Kidney epithelial cell (primary cell): ENCODE measurements around the gene HELZ2. TPM values are rescaled to one million over a fixed set of nuclear protein-coding genes. Genes with fewer than 3 reads are reported as not detected.
"Not testable (repeated sequence)": the region's sequence is repeated elsewhere in the genome, so short reads cannot be mapped to it uniquely, and the experiment has no call there.

Experiments used
- DNase-seq: peaks from one replicate; pipeline ENCODE4 v3.0.0-alpha.2; 2010; ENCODE audit warnings: low read depth
- H3K27me3 ChIP-seq: 2 replicates; pipeline ENCODE4 v1.6.0; 2011; ENCODE audit warnings: low read length; ENCODE audit not compliant: control insufficient read depth, insufficient read depth
- H3K36me3 ChIP-seq: 2 replicates; pipeline ENCODE4 v1.5.1; 2011; ENCODE audit warnings: low read length; ENCODE audit not compliant: control insufficient read depth, insufficient read depth
- H3K4me3 ChIP-seq: 2 replicates; pipeline ENCODE4 v1.5.1; 2011; ENCODE audit warnings: low read depth, mild to moderate bottlenecking, control low read depth, low read length
- CTCF ChIP-seq: IDR thresholded peaks from 2 replicates; pipeline ENCODE4 v1.5.1; 2011; ENCODE audit warnings: mild to moderate bottlenecking, moderate library complexity, low read length, control low read depth, inconsistent platforms; ENCODE audit not compliant: insufficient read depth, poor library complexity, severe bottlenecking
- total RNA-seq: library from RNA; depleted of rRNA; stranded (reverse); fragments of >200 nt; gene quantifications from 2 replicates; pipeline ENCODE4 v1.2.3, GENCODE V29; 2015

The HELZ2 gene
- total RNA-seq, 1 donor from 2014 or later, result 69.2 TPM

GRCh38 chr20:63618291-63618980 is 44.4 kb upstream of the HELZ2 start:
- TF ChIP-seq CTCF, result no peak
- no peak for DNase-seq
- Histone ChIP-seq H3K27me3 (no peaks in the 10 kb centered on the region), H3K4me3 (no peak overlapping the region), H3K36me3 (no peaks in the 10 kb centered on the region)

GRCh38 chr20:63617876-63618265 is 43.8 kb upstream of the HELZ2 start:
- no peaks in the 10 kb centered on the region for H3K36me3 ChIP-seq
- TF ChIP-seq CTCF, result no peak

GRCh38 chr20:63617092-63617875 is 43.2 kb upstream of the HELZ2 start:
- no peak for DNase-seq
- Histone ChIP-seq H3K4me3 (no peak overlapping the region), H3K36me3 (no peaks in the 10 kb centered on the region), H3K27me3 (no peaks in the 10 kb centered on the region)
- TF ChIP-seq CTCF, result no peak

More at GRCh38 chr20:63617876-63618265, 43.8 kb upstream of the HELZ2 start:
- H3K27me3 ChIP-seq, result no peaks in the 10 kb centered on the region
- no peak overlapping the region for H3K4me3 ChIP-seq
- no peak for DNase-seq

- not testable (repeated sequence) for DNase-seq, H3K27me3 ChIP-seq, H3K36me3 ChIP-seq, H3K4me3 ChIP-seq
Measured at GRCh38 chr20:63613863-63614594, 40.0 kb upstream of the HELZ2 start.

- no peak overlapping the region for H3K4me3 ChIP-seq
- no peak for TF ChIP-seq CTCF
- no peaks in the 10 kb centered on the region for H3K36me3 ChIP-seq
- DNase-seq, result no peak
- no peaks in the 10 kb centered on the region for H3K27me3 ChIP-seq
Measured at GRCh38 chr20:63612276-63612931, 38.4 kb upstream of the HELZ2 start.

GRCh38 chr20:63611646-63612045 is 37.6 kb upstream of the HELZ2 start:
- no peaks in the 10 kb centered on the region for H3K27me3 ChIP-seq
- TF ChIP-seq CTCF, result no peak
- DNase-seq, result no peak

More at GRCh38 chr20:63611646-63612045, 37.6 kb upstream of the HELZ2 start:
- H3K4me3 ChIP-seq, result no peak overlapping the region
- no peaks in the 10 kb centered on the region for H3K36me3 ChIP-seq
